Smooth muscle cell of trachea (primary cell): ENCODE measurements around the gene RCOR2. TPM values are rescaled to one million over a fixed set of nuclear protein-coding genes. Genes with fewer than 3 reads are reported as not detected.

Experiments
- total RNA-seq: library from RNA; depleted of rRNA; stranded (reverse); fragments of >200 nt; gene quantifications from 2 replicates; pipeline ENCODE4 v1.2.1, GENCODE V29; 2014

The RCOR2 gene
- total RNA-seq, result 4.4 and 8.8 TPM in 2 replicates

GRCh38 chr11:63916837-63917691 lies at the start of gene RCOR2:
TSS of gene RCOR2 (minus strand) at chr11:63917164. CDS start at chr11:63916456, 708 bp downstream.

GRCh38 chr11:63938479-63939396 lies 21.8 kb upstream of the RCOR2 start, which contains the start of gene NAA40:
TSS of gene NAA40 (plus strand) at chr11:63939002. CDS start at chr11:63939097, 95 bp downstream.

Other genes starting within 250 kb of the RCOR2 start
- gene ATL3, start 245.8 kb downstream of the RCOR2 start, total RNA-seq, result 169 and 178 TPM in 2 replicates
- 96.1 and 102 TPM in 2 replicates for gene RTN3, start 235.7 kb downstream of the RCOR2 start, total RNA-seq
- 17.9 and 37.7 TPM in 2 replicates for gene ZFTA, start 148.4 kb downstream of the RCOR2 start, total RNA-seq
- 11.2 and 16.4 TPM in 2 replicates for gene SPINDOC, start 103.7 kb downstream of the RCOR2 start, total RNA-seq
- 10.2 and 10.3 TPM in 2 replicates for gene MARK2, start 78.1 kb downstream of the RCOR2 start, total RNA-seq
- 7.9 and 9.9 TPM in 2 replicates for gene NAA40, start 21.8 kb upstream of the RCOR2 start, total RNA-seq
- 375 and 521 TPM in 2 replicates for gene COX8A, start 57.5 kb upstream of the RCOR2 start, total RNA-seq
- gene OTUB1, start 69.3 kb upstream of the RCOR2 start, total RNA-seq, result 43.0 and 60.2 TPM in 2 replicates
- gene FLRT1, start 118.8 kb upstream of the RCOR2 start, total RNA-seq, result 0.15 and 0.50 TPM in 2 replicates
- gene MACROD1, start 248.9 kb upstream of the RCOR2 start, total RNA-seq, result 22.4 and 23.3 TPM in 2 replicates